ENCODE measurements around the gene UCHL3. TPM values are rescaled to one million over a fixed set of nuclear protein-coding genes. Genes with fewer than 3 reads are reported as not detected.
A peak's percentile ranks its signal among the peaks of the same experiment; 100 is the strongest.

Gene UCHL3
- total RNA-seq, 1 donor from 2014 or later, result 25.5 TPM

DNA sequence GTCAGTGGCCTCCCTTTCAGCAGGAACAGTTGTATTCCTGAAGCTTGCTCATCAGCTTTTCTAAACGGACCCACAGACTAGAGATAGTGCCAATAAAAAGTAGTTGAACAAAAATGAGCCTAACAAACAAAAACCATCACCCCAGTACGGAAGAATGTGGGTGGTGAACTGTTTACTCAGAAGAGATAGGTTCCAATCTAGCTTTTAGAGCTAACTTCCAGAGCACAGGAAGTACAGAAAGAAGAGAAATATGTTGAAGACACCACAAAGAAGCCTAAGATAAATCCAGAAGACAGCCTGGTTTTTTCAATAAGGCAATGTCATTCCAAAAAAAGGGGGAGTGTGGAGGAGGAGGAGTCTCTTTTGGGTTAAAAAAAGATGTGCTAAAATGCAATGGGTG, 83.7 kb downstream of the UCHL3 start:
- Mint-ChIP-seq H3K4me3 (ENCODE audit: unreplicated experiment) (no peak overlapping the region), H3K9me3 (ENCODE audit: unreplicated experiment) (peaks cover 2% of the 10 kb centered on the region), H3K36me3 (ENCODE audit: unreplicated experiment) (no peaks in the 10 kb centered on the region), H3K4me1 (ENCODE audit: low read depth, unreplicated experiment) (peaks cover 7% of the 10 kb centered on the region), H3K27me3 (ENCODE audit: unreplicated experiment) (peaks cover 12% of the 10 kb centered on the region), H3K27ac (ENCODE audit: unreplicated experiment) (no peak overlapping the region)
- no peak for DNase-seq
- TF ChIP-seq, protein P1, sequence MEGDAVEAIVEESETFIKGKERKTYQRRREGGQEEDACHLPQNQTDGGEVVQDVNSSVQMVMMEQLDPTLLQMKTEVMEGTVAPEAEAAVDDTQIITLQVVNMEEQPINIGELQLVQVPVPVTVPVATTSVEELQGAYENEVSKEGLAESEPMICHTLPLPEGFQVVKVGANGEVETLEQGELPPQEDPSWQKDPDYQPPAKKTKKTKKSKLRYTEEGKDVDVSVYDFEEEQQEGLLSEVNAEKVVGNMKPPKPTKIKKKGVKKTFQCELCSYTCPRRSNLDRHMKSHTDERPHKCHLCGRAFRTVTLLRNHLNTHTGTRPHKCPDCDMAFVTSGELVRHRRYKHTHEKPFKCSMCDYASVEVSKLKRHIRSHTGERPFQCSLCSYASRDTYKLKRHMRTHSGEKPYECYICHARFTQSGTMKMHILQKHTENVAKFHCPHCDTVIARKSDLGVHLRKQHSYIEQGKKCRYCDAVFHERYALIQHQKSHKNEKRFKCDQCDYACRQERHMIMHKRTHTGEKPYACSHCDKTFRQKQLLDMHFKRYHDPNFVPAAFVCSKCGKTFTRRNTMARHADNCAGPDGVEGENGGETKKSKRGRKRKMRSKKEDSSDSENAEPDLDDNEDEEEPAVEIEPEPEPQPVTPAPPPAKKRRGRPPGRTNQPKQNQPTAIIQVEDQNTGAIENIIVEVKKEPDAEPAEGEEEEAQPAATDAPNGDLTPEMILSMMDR (IDR thresholded peaks at IDR 0.05; ENCODE audit: partially characterized antibody, unreplicated experiment), result no peak

DNA sequence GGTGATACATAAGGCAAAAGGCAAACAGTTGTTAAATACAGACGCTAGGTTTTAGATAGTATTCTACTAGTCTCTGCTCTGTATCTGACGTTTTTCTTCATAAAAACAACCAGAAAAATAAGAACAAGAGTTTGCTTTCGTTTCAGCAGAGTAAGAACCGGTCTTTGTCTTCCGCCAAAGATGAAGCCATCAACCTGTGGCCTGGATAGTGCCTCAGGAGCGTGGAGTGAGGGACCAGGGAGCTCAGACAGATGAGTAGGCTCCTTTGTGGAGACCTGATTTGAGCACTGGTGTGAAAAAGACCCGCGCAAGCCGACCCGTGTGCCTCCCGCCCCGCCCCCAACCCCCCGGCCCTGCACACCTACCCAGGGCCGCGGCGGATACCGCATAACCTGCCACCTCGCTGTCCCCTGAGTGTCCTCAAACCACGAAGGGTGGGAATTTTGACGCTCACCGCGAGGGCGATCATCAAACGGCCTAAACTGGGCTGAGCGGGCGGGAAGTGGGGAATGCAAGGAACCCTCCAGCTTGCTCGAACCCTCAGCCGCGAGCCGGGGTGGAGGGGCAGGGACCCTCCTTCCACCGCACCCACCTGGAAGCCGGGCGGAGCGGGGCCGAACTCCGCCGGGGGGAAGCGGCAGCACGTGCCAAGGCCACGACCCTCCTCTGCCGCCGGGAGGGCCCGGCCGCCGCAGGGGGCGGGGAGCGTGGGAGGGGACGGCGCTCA, 85.7 kb downstream of the UCHL3 start:
- Mint-ChIP-seq H3K9me3 (ENCODE audit: unreplicated experiment) (peaks cover 2% of the 10 kb centered on the region), H3K36me3 (ENCODE audit: unreplicated experiment) (no peaks in the 10 kb centered on the region), H3K4me1 (ENCODE audit: low read depth, unreplicated experiment) (peaks cover 3% of the 10 kb centered on the region), H3K4me3 (ENCODE audit: unreplicated experiment) (peak overlapping the region; percentile 73), H3K27ac (ENCODE audit: unreplicated experiment) (no peak overlapping the region), H3K27me3 (ENCODE audit: unreplicated experiment) (peaks cover 12% of the 10 kb centered on the region)
- TF ChIP-seq, protein P1 (IDR thresholded peaks at IDR 0.05; ENCODE audit: partially characterized antibody, unreplicated experiment), result no peak
- DNase-seq, result peak; percentile 21

DNA sequence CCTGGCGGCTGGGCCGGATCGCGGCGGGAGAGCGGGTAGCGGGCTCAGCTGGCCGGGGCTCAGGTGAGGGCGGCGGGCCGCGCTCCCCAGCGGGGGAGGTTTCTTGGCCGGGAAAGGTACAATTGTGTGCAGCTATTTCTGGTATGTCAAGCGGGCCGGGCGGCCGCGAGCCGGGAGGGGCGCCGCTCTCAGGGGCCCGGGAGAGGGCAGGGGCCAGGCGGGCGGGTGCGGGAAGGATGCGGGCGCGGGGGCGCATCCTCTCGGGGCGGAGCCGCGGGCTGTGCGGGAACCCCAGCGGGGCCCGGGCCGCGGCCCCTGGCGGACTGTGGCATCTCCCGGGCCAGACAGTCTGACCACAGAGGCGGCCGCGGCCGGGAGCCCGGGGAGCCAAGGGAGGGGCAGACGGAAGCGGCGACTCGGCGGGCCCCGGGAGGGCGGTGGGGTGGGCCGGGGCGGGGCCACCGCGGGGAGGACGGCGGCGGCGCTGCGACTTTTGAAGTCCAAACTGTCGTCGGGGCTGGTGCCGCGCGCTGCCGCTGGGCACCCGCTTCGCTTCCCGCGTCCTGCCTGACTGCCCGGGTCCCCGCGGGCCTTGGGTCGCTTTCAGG, 86.3 kb downstream of the UCHL3 start, which contains the start of gene LMO7:
TSS of gene LMO7 (plus strand) at position 503 of the 608 bp plus-strand sequence. CDS start 328 bp downstream, outside the sequence.
- peaks cover 2% of the 10 kb centered on the region for H3K9me3 Mint-ChIP-seq (ENCODE audit: unreplicated experiment)
- peaks cover 3% of the 10 kb centered on the region for H3K4me1 Mint-ChIP-seq (ENCODE audit: low read depth, unreplicated experiment)
- TF ChIP-seq, protein P1 (IDR thresholded peaks at IDR 0.05; ENCODE audit: partially characterized antibody, unreplicated experiment), result no peak
- peak within 1 kb of the TSS; percentile 73 for H3K4me3 Mint-ChIP-seq (ENCODE audit: unreplicated experiment)
- H3K27me3 Mint-ChIP-seq (ENCODE audit: unreplicated experiment), result peaks cover 13% of the 10 kb centered on the region
- no peak within 1 kb of the TSS for H3K27ac Mint-ChIP-seq (ENCODE audit: unreplicated experiment)
- DNase-seq, result peak; percentile 43
- no peaks in the 10 kb centered on the region for H3K36me3 Mint-ChIP-seq (ENCODE audit: unreplicated experiment)

DNA sequence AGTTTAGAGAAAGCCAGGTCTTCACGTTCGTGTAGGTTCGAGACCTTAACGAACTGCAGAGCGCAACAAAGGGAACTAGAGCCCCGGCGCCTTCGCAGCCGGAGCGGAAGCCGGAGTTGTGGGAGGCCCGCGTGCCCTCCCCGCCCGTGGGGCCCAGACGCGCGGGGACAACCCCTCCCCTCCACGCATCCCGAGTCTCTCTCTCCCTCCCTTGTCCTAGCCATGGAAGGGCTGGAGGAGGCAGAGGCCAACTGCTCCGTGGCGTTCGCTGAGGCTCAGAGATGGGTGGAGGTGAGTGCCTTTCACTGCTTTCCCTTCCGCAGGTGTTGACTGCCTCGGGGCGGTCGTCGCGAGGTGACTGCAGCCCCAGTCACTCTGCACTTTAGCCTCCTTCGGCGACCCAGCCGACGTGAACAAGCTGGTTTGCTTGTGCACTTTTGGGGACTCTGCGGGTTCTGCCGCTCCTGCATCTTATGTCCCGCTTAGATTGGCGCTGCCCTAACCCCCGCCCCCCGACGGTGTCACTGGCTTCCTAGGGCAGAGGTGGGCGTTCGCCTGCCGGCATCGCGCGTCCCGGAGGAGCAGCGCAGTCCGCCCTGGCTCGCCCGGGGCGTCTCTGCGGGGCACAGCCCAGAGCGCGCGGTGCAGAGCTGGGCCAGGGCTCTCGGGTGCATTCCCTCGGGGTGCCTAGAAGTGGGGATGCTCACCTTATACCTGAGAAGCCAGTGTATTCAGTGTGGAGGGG, 87.0 kb downstream of the UCHL3 start:
- no peaks in the 10 kb centered on the region for H3K36me3 Mint-ChIP-seq (ENCODE audit: unreplicated experiment)
- peaks cover 3% of the 10 kb centered on the region for H3K4me1 Mint-ChIP-seq (ENCODE audit: low read depth, unreplicated experiment)
- peak overlapping the region; percentile 63 for H3K4me3 Mint-ChIP-seq (ENCODE audit: unreplicated experiment)
- peaks cover 2% of the 10 kb centered on the region for H3K9me3 Mint-ChIP-seq (ENCODE audit: unreplicated experiment)
- no peak overlapping the region for H3K27ac Mint-ChIP-seq (ENCODE audit: unreplicated experiment)
- peaks cover 13% of the 10 kb centered on the region for H3K27me3 Mint-ChIP-seq (ENCODE audit: unreplicated experiment)
- DNase-seq, result peak; percentile 33
- TF ChIP-seq, protein P1 (IDR thresholded peaks at IDR 0.05; ENCODE audit: partially characterized antibody, unreplicated experiment), result no peak

All from glutamatergic neuron (in vitro differentiated cells).